HUDEP-2 (cell line): ENCODE measurements around the gene DGCR2.

Source experiments
- DNase-seq, 76 experiments: peaks; one replicate each; lab custom pipeline; 2025; ENCODE audit not compliant: unreplicated experiment in 76 of 76; lab: John Stamatoyannopoulos, UW

The DGCR2 gene

DNA sequence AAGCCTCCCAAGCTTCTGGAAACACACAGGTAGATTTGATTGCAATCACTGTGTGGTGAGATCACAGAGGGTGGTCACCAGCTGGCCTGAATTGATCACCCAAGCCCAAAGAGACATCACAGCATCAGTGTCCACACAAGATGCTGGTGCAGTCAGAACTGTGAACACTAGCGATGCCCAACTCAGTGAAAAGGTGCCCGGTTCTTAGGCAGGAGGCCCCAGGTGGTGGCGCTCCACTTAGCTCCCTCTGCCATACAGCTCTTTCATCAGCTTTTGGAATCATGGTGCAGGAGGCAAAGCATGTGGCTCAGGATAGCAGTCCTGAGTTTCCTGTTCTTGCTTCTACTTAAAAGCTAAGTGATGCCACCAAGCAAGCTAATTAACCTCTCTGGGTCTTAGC is 11.1 kb downstream of the DGCR2 start:
- DNase-seq: no peak

DNA sequence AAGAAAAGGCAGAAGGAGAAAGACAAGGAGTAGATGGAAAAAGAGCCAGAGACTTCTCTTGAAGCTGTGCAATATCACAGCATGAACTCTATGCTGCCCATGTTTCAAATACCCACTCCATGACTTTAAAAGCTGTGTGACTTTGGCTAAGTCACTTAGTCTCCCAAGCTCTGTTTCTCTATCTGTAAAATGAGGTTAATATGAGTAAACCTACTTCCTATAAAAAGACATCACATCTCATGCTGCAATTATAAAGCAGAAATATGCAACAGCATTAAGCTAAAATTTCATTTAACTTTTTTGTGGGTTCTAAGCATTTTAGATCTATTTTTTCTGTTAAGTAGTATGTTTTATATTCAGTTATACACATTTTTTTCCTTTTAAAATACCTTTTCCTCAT is 11.6 kb downstream of the DGCR2 start:
- no peak for DNase-seq

DNA sequence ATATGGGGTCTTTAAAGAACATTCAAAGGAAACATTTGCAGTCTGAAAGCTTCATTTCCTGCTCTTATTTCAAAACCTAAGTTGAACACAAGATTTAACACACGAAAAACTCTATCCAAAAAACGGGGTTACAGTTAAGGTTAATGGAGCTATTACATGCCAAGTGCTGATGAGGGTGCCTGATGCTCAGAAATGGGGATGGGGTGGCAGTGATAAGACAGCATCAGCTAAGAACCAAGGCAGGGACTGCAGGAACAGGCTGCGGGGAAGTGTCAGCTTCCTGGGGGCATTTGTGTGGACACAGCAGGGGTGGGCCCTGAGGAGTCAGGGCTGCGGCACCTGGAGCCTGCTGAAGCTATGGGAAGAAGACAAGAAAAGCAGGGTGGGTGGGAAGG is 12.2 kb downstream of the DGCR2 start:
- DNase-seq: peak in 1 of 76 experiments; percentile 17

DNA sequence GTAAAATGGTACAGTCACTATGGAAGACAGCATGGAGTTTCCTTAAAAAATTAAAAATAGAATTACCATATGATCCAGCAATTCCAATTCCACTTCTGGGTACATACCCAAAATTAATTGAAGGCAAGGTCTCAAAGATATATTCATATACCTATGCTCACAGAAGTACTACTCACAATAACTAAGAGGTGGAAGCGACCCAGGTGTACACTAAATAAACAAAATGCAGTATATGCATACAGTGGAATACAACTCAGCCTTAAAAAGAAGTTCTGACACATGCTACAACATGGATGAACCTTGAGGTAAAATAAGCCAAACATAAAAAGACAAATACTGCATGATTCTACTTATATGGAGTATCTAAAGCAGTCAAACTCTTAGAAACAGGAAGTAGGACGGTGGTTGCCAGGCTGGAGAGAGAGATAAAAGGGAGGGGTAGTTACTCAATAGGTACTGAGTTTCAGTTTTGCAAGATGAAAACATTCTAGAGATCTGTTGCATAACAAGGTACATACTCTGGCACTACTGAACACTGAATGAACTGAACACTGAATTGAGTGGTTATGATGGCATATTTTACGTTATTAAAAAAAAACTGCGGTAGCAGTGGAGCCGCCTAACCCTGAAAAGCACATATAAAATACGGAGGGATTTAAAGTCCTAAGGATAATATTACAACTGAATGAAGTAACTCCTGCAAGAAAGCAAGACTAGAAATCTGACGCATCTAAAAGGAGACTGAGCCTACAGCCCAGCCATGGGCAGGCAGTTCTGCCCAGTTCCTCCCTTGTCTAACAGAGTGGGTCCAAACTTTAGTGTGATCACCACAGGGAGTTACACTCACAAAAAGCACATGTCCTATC is 12.8 kb downstream of the DGCR2 start:
- DNase-seq: peak in 50 of 76 experiments; percentile 7 to 71 (median 38)

DNA sequence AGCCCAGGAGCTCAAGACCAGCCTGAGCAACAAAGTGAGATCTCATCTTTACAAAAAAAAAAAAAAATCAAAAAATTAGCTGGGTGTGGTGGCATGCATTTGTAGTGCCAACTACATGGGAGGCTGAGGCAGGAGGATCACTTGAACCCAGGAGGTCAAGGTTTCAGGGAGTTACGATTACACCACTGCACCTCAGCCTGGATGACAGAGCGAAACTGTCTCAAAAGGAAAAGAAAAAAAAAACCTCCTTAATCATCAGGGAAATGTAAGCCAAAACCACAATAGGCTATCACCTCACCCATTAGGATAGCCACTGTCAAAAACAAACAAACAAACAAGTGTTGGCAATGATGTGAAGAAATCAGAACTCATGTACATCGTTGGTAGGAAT is 13.4 kb downstream of the DGCR2 start:
- DNase-seq: peak in 2 of 76 experiments; percentile 8 to 15

DNA sequence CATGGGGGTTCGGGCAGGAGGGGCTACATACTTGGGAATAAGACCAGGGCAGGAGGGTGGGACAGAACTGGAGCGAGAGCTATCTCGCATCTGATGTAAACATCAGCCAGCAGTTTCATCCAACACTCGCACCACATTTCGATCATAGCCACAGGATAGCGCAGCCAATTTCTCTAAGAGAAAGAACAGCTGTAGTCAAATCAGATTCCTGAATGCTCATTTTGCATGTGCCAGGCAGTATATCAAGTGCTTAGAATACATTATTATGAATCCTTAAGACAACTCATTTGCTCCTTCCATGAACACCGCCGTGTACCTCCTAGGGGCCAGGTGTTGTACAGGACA is 14.5 kb downstream of the DGCR2 start:
- DNase-seq: no peak

DNA sequence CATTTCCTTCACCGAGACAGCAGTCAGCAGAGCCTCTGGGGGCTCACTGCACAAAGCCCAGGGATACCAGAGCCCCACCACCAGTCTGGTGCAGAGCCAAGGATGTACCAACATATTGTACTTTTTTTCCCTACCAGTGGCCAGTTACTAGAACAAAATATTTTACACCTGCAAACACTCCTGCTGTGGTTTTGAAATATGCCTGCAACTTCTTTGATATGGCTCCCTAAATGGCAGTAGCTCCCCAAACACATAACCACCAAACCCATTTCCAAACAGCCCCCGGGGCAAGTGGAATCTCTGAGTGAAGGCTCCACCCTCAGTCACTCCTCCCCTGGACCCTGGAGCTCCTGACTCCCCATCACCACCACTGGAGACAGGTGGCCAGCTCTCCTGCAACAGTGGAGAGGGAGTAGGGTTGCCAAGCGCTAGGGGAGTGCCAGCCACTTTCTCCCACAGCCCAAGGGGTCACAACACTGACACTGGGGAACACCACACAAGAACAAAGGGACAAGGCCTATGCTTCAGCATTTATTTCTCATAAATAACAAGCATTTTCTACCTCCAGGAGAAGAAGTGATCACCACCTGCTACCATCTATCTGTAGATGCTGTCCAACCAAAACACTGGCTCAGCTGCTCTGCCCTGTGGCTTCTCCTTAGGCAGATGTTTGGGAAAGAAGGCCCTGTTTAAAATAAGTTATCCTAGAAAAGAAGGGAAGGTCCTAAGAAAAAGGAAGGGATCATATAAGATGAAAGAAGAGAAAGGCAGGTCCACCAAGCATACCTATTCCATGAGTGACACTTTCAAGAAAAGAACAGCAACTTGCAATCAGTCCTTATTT is 15.1 kb downstream of the DGCR2 start:
- no peak for DNase-seq

DNA sequence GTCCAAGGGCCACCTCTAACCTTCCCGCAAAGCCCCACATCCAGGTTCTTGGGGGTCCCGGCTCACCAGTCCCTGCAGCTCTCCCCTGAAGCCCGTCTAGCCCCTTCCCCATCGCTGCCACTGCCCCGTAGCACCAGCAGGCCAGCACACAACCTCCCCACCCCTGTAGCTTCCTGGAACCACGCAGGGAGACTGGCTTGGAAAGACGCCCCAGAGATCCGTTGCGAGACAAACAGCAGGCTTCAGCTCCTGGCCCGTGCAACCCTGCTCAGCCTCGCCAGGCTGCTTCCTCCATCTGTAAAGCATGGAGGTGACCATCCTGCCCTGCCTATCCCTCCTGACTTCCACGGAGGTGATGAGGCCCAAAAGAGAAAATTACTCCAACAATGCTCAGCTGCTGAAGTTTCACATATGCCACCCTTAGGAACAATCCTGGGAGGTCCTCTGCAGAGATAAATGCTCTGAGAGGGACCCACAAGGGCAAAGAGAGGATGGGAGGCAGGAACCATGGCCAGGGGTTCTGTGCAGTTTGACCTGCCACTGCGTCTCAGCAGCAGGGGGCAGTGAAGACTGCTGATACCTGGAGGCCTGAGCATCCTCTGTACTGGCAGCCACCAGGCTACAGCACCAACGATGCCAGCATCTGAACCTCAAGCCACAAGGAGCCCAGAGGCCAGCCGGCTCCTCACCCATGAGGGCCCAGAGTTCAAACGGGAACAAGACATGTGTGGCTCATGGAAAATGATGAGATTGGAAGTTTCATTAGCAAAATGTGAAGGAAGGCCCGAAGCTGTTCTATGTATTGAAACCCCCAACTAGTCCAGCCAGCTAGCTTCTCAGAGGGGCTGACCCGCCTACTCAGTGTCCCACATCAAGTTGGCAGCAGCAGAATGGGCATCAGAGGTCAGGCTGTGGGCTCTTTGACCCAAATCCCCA is 16.1 kb downstream of the DGCR2 start:
- peak in 16 of 76 experiments; percentile 5 to 30 (median 12) for DNase-seq

DNA sequence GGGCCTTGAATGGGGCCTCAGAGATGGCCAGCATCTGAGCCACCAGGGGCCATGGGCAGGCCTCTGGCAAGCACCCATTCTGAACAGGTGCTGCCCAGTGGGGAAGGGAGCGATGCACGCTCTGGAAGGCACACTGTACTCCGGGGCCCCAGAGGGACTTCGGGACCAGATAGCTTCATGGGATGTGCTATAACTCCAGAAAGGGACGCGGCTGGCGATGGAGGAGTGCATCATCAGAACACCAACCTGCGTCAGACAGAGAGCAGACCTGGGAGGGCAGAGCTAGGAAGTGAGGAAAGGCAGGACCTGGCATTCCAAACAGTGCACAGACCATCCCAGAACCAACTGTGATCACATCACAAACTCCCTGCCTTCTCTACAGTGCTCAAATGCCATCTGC is 16.8 kb downstream of the DGCR2 start:
- DNase-seq: no peak

DNA sequence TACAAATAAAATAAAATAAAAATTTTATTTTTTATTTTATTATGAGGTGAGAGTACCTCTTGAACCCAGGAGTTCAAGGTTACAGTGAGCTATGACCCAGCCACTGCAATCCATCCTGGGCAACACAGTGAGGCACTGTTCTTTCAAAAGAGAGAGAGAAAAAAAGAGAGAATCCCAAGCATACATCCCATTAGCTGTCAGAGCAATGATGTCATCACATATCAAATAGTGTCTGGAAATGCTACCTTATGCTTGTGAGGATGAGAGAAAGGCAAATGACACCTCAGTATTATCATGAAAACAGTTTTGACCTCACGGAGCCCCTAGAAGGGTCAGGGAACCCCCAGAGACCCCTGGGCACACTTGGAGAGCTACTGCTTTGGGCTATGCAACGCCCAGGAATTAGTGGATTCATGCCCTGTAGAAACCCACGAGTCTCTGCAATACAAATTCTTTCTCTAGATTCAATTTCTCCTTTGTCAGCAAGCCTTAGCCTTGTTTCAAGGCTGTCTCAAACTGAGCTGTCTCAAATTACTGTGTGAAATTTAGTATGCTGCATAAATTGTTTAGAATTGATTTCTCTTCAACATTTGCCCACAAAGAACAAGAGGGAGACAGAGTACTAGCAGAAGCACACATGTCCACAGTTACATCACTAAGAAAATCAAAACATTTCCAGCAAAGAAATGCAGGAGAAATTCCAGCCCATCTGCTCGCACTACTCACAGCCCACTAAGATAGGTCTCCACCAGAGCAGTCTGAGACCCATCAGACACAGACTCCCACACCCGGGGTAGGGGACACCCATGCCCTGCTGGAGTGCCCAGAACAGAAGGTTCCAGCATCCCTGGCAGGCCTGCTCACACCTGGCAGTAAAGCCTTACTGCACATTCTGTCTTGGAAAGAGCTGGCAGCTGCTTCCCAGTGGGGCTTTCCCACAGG is 18.1 kb downstream of the DGCR2 start:
- no peak for DNase-seq

DNA sequence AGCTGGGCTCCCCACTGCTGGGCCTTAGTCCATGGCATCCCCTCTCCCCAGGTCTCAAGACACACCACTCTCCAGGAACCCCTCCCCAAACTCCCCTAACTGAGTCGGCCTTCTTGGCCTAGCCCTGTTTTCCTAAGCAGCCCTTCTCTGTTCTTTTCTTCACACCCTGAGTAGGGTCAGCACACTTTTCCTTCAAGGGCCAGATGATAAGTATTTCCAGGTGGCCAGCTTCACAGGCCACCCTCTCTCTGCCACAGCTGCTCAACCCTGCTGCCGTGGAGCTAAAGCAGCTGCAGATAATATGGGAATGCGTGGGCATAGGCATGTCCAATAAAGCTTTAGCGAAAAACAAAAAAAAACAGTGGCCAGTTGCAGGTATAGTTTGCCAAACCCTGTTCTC is 24.1 kb downstream of the DGCR2 start:
- no peak for DNase-seq

DNA sequence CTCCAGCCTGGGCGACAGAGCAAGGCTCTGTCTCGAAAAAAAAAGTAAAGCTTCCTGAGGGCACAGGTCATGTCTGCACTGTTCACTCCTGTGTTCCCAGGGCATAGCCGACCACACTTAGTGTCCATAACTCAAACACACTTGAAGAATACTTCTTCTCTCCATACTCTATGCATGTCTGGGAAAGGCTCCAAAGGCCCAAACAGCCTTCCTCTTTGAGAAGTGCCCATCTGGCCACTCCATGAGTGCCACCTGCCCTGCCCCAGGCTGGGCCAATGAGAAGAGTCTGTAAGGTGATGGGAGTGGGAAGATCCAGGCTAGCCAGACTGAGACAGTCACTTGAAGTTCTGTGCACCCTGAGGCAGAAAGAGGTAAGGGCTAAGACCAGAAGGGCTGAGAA is 24.7 kb downstream of the DGCR2 start:
- no peak for DNase-seq

DNA sequence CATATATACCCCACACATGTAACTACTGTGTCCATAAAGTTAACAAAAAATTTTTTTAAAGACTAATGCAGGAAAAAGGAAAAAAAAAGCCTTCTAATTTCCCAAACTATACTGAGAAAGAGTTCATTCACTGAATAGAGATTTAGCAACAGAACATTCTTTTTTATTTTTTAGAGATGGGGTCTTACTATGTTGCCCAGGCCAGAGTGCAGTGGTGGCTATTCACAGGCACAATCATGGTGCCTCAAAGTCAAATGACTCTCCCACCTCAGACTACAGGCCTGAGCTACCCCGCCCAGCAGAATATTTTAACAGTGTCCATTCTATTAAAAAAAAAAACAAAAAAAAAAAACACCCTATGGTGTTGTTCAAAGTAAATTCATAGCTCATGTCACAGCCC is 25.7 kb downstream of the DGCR2 start:
- no peak for DNase-seq

DNA sequence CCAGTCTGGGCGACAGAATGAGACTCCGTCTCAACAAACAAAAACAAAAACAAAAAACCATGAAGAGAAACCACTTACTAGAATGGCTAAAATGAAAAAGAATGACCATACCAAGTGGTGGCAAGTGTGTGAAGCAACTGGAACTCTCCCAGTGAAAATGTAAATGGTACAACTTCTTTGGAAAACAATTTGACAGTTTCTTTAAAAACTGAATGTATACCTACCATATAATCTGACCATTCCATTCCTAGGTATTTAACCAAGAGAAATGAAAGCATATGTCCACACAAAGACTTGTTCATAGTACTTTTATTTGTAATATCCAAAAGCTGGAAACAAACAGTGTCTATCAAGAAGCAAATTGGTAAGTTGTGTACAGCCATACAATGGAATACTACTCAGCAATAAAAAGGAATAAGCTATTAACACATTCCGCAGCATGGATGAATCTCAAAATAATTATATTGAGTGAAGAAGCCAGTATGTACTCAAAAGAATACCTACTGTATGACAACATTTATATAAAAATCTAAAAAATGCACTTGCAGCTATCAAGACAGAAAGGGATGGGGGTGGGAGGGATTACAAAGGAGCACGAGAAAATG is 27.7 kb downstream of the DGCR2 start:
- DNase-seq: no peak

DNA sequence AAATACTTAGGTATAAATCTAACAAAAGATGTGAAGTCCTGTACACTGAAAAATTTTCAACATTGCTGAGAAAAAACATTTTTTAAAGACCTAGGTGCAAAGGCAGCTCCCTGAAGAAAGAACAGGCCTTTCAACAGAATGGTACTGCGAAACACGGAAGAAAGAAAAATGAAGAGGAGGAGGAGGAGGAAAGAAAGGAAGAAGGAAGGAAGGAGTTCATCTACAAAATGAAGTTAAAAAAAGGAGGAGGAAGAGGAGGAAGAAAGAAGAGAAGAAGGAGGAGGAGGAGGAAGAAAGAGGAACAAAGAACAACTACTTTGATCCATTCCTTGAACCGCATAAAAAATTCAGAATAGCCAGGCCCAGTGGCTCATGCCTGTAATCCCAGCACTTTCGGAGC is 29.5 kb downstream of the DGCR2 start:
- no peak for DNase-seq

DNA sequence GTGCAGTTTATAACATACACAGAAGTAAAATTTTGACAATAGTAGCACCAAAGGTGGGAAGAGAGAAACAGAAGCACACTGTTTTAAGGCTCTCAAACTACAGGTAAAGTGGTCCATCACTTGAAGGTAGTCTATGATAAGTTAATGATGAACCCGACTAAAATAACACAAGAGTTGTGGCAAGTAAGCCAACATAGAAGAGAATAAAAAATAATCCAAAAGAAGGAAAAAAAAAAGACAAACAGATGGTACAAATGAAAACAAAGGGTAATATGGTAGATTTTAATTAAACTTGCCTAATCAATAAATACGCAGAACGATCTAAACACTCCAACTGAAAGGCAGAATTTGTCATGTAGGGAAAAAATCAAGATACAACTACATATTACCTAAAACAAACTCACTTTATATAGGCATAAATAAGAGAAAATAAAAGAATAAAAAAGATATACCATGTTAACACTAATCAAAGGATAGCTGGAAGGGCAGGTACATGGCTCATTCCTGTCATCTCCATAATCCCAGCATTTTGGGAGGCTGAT is 31.6 kb downstream of the DGCR2 start:
- no peak for DNase-seq

DNA sequence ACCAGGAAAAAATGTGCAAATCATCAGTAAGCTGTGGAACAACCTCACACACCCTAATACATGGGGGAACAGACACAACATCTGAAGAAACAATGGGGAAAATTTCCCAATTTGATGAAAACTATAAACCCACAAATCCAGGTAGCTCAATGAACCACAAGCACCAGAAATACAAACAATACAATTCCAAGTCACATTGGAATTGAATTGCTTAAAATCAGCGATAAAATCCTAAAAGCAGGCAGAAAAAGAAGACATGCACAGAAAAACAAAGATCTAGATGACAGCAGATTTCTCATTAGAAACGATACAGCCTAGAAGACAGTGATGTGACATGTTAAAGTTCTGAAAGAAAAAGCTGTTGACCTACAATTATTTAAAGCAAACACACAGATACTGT is 32.0 kb downstream of the DGCR2 start:
- no peak for DNase-seq

DNA sequence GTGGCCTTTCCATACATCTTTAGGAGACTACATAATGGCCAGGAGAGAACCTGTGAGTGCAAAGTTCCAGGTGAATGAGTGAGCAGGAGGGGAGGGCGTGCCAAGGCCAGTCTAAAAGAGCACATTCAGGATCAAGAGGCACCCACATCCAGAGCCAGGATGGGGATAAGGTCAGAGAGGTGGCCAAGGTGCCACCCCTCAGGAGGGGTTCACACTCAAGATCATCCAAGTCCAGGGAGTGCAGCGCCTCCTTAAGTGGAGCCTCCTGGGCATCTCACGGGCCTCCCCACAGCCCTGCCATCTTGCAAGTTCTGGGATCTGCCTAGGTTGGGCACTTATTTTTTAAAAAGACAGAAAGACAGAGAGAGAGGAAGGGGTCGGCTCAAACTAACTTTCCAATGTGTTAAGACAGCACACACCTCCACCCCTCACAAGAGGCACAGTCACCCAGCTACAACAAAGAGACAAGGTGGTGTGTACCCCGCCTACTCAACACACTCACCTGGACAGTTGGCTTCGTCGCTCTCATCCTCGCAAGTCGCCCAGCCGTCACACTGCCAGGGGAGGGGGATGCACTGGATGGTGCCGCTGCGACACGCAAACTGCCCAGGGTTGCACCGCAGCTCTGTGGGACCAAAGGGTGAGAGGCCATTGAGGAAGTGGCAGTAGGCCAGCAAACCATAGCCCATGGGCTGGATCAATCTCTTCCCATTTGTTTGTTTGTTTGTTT is 33.2 kb downstream of the DGCR2 start:
- no peak for DNase-seq
